Astrocyte (in vitro differentiated cells and primary cell): ENCODE results near the gene PTPRN2.

Experiments used
- EZH2 ChIP-seq: IDR thresholded peaks from 2 replicates; pipeline ENCODE4 v1.6.1; 2012; ENCODE audit warnings: mild to moderate bottlenecking, low read length, inconsistent platforms; ENCODE audit not compliant: insufficient read depth
- TF ChIP-seq, protein P1 (sequence below): IDR thresholded peaks from 2 replicates; pipeline ENCODE4 v1.5.1; 2011; ENCODE audit warnings: low read depth, mild to moderate bottlenecking, inconsistent platforms, low read length, moderate library complexity; ENCODE audit not compliant: insufficient read depth

DNA sequence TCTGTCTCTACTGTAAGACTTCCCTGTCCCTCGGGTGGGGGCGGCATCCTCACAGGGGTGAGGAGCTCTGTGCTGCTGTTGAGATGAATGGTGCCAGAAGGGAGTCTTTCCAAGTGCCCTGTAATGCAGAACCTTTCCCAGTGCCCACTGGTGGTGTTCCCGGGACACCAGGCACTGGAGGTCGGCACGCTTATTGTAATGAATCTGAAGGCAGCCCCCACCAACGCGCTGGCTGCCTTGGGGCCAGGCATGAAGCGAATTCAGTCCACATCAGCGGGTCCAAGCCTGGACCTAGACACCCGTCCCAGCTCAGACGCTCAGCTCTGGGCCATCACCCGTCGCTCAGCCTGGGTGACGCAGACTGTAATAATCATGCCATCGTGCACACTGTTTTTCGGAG lies 658.0 kb downstream of the PTPRN2 start:
- TF ChIP-seq, protein P1, sequence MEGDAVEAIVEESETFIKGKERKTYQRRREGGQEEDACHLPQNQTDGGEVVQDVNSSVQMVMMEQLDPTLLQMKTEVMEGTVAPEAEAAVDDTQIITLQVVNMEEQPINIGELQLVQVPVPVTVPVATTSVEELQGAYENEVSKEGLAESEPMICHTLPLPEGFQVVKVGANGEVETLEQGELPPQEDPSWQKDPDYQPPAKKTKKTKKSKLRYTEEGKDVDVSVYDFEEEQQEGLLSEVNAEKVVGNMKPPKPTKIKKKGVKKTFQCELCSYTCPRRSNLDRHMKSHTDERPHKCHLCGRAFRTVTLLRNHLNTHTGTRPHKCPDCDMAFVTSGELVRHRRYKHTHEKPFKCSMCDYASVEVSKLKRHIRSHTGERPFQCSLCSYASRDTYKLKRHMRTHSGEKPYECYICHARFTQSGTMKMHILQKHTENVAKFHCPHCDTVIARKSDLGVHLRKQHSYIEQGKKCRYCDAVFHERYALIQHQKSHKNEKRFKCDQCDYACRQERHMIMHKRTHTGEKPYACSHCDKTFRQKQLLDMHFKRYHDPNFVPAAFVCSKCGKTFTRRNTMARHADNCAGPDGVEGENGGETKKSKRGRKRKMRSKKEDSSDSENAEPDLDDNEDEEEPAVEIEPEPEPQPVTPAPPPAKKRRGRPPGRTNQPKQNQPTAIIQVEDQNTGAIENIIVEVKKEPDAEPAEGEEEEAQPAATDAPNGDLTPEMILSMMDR = no peak
- TF ChIP-seq EZH2 = no peak
